Nephron progenitor cell (in vitro differentiated cells): ENCODE data around the gene COMMD10.

Experiments used
- DNase-seq: peaks from one replicate; pipeline ENCODE4 v3.0.0; 2021
- H3K27ac Mint-ChIP-seq: 2 replicates; pipeline ENCODE4 v1.8.0; 2021; ENCODE audit warnings: mild to moderate bottlenecking, moderate library complexity, mixed read lengths
- H3K27me3 Mint-ChIP-seq: 2 replicates; pipeline ENCODE4 v1.8.0; 2021; ENCODE audit warnings: mild to moderate bottlenecking, low read depth, mixed read lengths; ENCODE audit not compliant: poor library complexity
- H3K36me3 Mint-ChIP-seq: 2 replicates; pipeline ENCODE4 v1.8.0; 2021; ENCODE audit warnings: low read depth, mixed read lengths
- H3K4me1 Mint-ChIP-seq: 2 replicates; pipeline ENCODE4 v1.8.0; 2021; ENCODE audit warnings: mixed read lengths
- H3K4me3 Mint-ChIP-seq: 2 replicates; pipeline ENCODE4 v1.8.0; 2021; ENCODE audit warnings: mild to moderate bottlenecking, moderate library complexity, mixed read lengths
- H3K9me3 Mint-ChIP-seq: 2 replicates; pipeline ENCODE4 v1.8.0; 2021; ENCODE audit warnings: mild to moderate bottlenecking, moderate library complexity, mixed read lengths
- CTCF ChIP-seq: fragments of 200-600 bp; sonication (generic); IDR thresholded peaks from 2 replicates; pipeline ENCODE4 v1.5.0; 2021; ENCODE audit warnings: antibody characterized with exemption

COMMD10 gene

GRCh38 chr5:116296335-116297072 is 211.7 kb downstream of the COMMD10 start:
- H3K9me3 Mint-ChIP-seq: peaks cover 31% of the 10 kb centered on the region
- peaks cover 29% of the 10 kb centered on the region for H3K4me1 Mint-ChIP-seq
- no peak overlapping the region for H3K4me3 Mint-ChIP-seq
- no peaks in the 10 kb centered on the region for H3K27me3 Mint-ChIP-seq
- TF ChIP-seq CTCF: no peak
- peak overlapping the region; percentile 36 for H3K27ac Mint-ChIP-seq
- peaks cover 67% of the 10 kb centered on the region for H3K36me3 Mint-ChIP-seq
- DNase-seq: no peak

GRCh38 chr5:116297296-116297814 is 212.5 kb downstream of the COMMD10 start:
- Mint-ChIP-seq H3K4me1 (peaks cover 22% of the 10 kb centered on the region), H3K4me3 (no peak overlapping the region), H3K36me3 (peaks cover 73% of the 10 kb centered on the region), H3K27me3 (no peaks in the 10 kb centered on the region), H3K9me3 (peaks cover 31% of the 10 kb centered on the region), H3K27ac (no peak overlapping the region)
- no peak for DNase-seq
- no peak for TF ChIP-seq CTCF

GRCh38 chr5:116299746-116300640 is 215.2 kb downstream of the COMMD10 start:
- peaks cover 35% of the 10 kb centered on the region for H3K9me3 Mint-ChIP-seq
- H3K4me3 Mint-ChIP-seq: no peak overlapping the region
- H3K36me3 Mint-ChIP-seq: peaks cover 84% of the 10 kb centered on the region

GRCh38 chr5:116301110-116301509 is 216.3 kb downstream of the COMMD10 start:
- no peak for TF ChIP-seq CTCF
- no peak overlapping the region for H3K27ac Mint-ChIP-seq
- H3K9me3 Mint-ChIP-seq: peaks cover 41% of the 10 kb centered on the region
- H3K4me3 Mint-ChIP-seq: no peak overlapping the region
- peaks cover 16% of the 10 kb centered on the region for H3K4me1 Mint-ChIP-seq
- no peaks in the 10 kb centered on the region for H3K27me3 Mint-ChIP-seq
- DNase-seq: no peak
- peaks cover 87% of the 10 kb centered on the region for H3K36me3 Mint-ChIP-seq

More at GRCh38 chr5:116299746-116300640, 215.2 kb downstream of the COMMD10 start:
- DNase-seq: no peak
- peaks cover 16% of the 10 kb centered on the region for H3K4me1 Mint-ChIP-seq
- peak overlapping the region; percentile 45 for H3K27ac Mint-ChIP-seq
- TF ChIP-seq CTCF: no peak
- no peaks in the 10 kb centered on the region for H3K27me3 Mint-ChIP-seq

- Mint-ChIP-seq H3K36me3 (peaks cover 88% of the 10 kb centered on the region), H3K4me3 (no peak overlapping the region), H3K9me3 (peaks cover 43% of the 10 kb centered on the region), H3K27me3 (no peaks in the 10 kb centered on the region), H3K4me1 (peaks cover 13% of the 10 kb centered on the region), H3K27ac (no peak overlapping the region)
- no peak for TF ChIP-seq CTCF
- no peak for DNase-seq
Observed at GRCh38 chr5:116303340-116303739, 218.5 kb downstream of the COMMD10 start.
